Temporal lobe (tissue), 1 donor: ENCODE results near the gene OR5D14. TPM values are rescaled to one million over a fixed set of nuclear protein-coding genes. Genes with fewer than 3 reads are reported as not detected.

Source experiments
- total RNA-seq: library from RNA; depleted of rRNA; stranded (reverse); fragments of >200 nt; gene quantifications from one replicate; pipeline ENCODE4 v1.2.3, GENCODE V29; 2014

OR5D14 gene
- total RNA-seq, 1 donor from 2014 or later: not detected

Other genes starting within 250 kb of the OR5D14 start
- gene OR4C15, start 241.1 kb upstream of the OR5D14 start, total RNA-seq: not detected
- not detected for gene OR4C16, start 223.4 kb upstream of the OR5D14 start, total RNA-seq
- gene OR4C11, start 187.9 kb upstream of the OR5D14 start, total RNA-seq: not detected
- gene OR4P4, start 160.4 kb upstream of the OR5D14 start, total RNA-seq: not detected
- not detected for gene OR4S2, start 147.2 kb upstream of the OR5D14 start, total RNA-seq
- gene OR4C6, start 133.4 kb upstream of the OR5D14 start, total RNA-seq: not detected
- not detected for gene OR5D13, start 22.1 kb upstream of the OR5D14 start, total RNA-seq
- not detected for gene OR5L1, start 15.8 kb downstream of the OR5D14 start, total RNA-seq
- gene OR5D18, start 24.1 kb downstream of the OR5D14 start, total RNA-seq: not detected
- not detected for gene OR5L2, start 31.7 kb downstream of the OR5D14 start, total RNA-seq
- gene OR5D16, start 43.2 kb downstream of the OR5D14 start, total RNA-seq: not detected
- gene TRIM51, start 87.7 kb downstream of the OR5D14 start, total RNA-seq: not detected
- not detected for gene OR5W2, start 119.0 kb downstream of the OR5D14 start, total RNA-seq
- gene OR5I1, start 140.8 kb downstream of the OR5D14 start, total RNA-seq: not detected
- gene OR10AG1, start 174.4 kb downstream of the OR5D14 start, total RNA-seq: not detected
- not detected for gene OR5F1, start 199.1 kb downstream of the OR5D14 start, total RNA-seq
- not detected for gene OR5AS1, start 232.1 kb downstream of the OR5D14 start, total RNA-seq